GM12872 (cell line): ENCODE measurements around the gene TSNAXIP1.

Experiments used
- TF ChIP-seq, protein P1 (sequence below): IDR thresholded peaks from 3 replicates; pipeline ENCODE4 v1.5.1; 2011; ENCODE audit warnings: low read depth, mild to moderate bottlenecking, low read length, moderate library complexity; ENCODE audit not compliant: insufficient read depth

TSNAXIP1 gene, protein sequence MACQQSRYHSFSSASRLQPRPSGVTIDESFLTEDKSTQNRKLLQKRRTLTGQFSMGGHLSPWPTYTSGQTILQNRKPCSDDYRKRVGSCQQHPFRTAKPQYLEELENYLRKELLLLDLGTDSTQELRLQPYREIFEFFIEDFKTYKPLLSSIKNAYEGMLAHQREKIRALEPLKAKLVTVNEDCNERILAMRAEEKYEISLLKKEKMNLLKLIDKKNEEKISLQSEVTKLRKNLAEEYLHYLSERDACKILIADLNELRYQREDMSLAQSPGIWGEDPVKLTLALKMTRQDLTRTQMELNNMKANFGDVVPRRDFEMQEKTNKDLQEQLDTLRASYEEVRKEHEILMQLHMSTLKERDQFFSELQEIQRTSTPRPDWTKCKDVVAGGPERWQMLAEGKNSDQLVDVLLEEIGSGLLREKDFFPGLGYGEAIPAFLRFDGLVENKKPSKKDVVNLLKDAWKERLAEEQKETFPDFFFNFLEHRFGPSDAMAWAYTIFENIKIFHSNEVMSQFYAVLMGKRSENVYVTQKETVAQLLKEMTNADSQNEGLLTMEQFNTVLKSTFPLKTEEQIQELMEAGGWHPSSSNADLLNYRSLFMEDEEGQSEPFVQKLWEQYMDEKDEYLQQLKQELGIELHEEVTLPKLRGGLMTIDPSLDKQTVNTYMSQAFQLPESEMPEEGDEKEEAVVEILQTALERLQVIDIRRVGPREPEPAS

DNA sequence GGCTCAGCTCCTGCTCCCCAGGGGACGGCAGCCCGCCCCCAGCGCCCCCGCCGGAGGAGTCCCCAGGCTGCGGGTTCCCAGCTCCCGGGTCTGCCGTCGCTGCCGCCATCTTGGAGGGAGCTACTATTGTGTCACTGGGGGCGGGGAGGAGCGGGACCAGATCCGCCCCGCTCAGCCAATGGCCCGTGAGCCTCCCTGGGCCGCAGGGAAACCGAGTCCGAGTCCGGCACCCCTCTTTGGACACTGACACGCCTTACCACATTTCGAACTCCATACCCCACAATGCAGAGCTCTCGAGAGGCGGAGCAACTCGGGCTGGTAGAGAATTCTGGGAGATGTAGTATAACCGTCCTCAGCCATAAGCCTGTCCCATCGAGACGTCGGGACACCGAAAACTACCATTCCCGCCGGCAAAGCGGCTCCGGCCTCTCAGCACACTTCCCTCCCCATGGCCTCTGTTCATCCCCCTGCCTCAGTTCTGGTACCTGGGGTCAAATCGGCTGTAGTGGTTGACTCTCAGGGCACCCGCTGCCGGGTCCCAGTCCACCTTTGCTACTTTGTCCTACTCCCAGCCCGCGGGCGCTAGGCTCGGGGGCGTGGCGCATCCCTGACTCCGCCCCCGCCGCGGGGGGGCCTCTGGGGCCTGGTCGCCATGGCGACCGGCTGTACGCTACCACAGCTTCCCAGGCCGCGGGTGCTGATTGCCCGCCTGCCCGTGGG is at the start of gene TSNAXIP1, which contains the start of gene RANBP10:
Gene TSNAXIP1 (plus strand): TSS at position 462 of the 720 bp plus-strand sequence. CDS start 261 bp downstream, outside the sequence.
Gene RANBP10 (minus strand): TSS at position 133 of the 720 bp plus-strand sequence. CDS start 24 bp downstream, at position 109.
- TF ChIP-seq, protein P1, sequence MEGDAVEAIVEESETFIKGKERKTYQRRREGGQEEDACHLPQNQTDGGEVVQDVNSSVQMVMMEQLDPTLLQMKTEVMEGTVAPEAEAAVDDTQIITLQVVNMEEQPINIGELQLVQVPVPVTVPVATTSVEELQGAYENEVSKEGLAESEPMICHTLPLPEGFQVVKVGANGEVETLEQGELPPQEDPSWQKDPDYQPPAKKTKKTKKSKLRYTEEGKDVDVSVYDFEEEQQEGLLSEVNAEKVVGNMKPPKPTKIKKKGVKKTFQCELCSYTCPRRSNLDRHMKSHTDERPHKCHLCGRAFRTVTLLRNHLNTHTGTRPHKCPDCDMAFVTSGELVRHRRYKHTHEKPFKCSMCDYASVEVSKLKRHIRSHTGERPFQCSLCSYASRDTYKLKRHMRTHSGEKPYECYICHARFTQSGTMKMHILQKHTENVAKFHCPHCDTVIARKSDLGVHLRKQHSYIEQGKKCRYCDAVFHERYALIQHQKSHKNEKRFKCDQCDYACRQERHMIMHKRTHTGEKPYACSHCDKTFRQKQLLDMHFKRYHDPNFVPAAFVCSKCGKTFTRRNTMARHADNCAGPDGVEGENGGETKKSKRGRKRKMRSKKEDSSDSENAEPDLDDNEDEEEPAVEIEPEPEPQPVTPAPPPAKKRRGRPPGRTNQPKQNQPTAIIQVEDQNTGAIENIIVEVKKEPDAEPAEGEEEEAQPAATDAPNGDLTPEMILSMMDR = no peak

DNA sequence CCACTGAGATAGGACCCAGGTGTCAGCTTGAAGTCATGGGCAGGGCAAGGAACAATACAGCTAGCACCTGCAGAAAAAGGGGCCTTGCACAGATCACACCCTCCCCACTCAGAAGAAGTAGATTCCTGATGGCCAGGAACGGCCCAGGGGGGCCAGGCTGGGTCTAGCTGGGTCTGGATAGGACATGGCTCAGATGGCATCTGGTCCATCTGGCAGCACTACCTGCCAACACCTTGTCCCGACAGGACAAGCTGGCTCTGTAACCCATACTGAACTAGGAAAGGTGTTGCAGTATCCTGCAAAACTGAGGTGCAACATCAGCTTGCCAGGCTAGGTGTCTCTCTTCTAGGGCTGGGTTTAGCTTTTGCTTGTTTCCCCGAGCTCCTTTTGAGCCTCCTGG is 48.7 kb upstream of the TSNAXIP1 start:
- TF ChIP-seq, protein P1 = no peak

DNA sequence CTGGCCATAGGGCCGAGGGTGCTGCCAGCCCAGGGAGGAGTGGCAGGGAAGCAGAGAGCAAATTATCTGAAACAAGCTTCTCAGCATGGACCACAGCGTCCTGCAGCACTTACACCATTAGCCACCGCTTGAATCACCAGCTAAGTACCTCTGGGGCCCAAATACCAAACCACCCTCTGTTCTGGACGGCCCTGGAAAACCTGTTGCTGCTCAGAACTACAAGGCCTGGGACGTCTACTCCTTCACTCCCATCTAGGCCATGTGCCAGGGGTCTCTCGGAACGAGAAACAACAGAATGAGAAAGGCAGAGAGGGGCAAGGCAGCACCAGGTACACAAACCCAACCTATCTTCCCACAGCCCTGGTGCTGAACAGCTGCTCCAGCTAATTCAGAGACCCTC is 47.7 kb upstream of the TSNAXIP1 start:
- TF ChIP-seq, protein P1 = no peak

DNA sequence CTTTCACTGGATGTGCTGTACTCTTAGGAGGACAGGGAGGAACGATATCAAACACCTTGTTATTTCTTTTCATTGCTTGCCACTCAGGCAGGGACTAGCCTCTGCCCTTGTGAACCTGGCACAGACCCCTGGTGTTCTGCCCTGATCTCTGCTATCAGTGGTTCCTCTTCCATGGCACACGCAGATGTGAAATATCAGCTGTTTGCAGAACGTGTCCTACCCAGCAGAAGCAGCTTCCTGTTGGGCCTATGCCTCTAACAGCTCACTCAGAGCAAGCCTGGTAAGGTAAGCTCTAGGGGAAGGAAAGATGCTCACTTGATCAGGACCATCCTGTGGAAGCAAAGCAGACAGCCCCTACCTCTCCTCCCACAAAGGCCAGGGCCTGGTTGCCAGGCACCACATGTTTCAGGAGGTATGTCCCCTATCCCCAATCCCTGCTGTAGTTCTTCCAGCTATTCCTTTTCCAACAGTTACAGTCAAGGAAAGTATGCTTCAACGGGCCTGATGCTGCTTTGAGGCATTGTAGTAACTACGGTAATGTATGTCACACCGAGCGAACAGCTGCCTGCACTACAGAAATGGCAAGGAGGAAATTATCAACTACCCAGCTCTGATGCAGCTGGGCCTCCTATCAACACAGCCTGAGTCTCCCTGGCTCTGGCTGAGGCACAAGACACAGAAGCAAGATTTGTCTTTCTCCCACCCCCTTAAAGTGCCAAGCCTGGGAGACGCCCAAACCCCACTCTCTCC is 46.3 kb upstream of the TSNAXIP1 start:
- TF ChIP-seq, protein P1 = no peak

GRCh38 chr16:67760956-67761230 is 45.8 kb upstream of the TSNAXIP1 start:
- TF ChIP-seq, protein P1 = no peak

DNA sequence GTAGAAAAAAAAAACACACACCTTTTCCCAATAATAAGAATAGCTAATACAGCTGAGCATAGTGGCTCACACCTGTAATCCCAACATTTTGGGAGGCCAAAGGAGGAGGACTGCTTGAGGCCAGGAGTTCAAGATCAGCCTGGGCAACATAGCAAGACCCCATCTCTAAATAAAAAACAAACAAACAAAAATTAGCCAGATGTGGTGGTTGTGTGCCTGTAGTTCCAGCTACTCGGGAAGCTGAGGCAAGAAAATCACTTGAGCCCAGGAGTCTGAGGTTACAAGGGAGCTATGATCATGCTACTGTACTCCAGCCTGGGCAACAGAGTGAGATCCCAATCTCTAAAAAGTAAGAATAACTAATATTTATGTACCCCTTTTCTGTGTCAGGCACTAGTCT is 44.8 kb upstream of the TSNAXIP1 start:
- TF ChIP-seq, protein P1 = no peak
